IMR-90 (cell line): ENCODE measurements around the gene SNX15.

Experiments
- MAFK ChIP-seq: IDR thresholded peaks from 2 replicates; pipeline ENCODE4 v1.6.1; 2012; ENCODE audit warnings: low read depth, low read length, improper control_type of control experiment
- POLR2A ChIP-seq: IDR thresholded peaks from 2 replicates; pipeline ENCODE4 v1.6.1; 2012; ENCODE audit warnings: mild to moderate bottlenecking, low read depth, low read length
- USF2 ChIP-seq: fragments of 150-350 bp; IDR thresholded peaks from 2 replicates; pipeline ENCODE4 v1.6.1; 2017; ENCODE audit warnings: mild to moderate bottlenecking, antibody characterized with exemption, low read length, low read depth
- TF ChIP-seq, protein P1 (sequence below): conservative IDR thresholded peaks from 2 replicates; pipeline ENCODE4 v1.5.1; 2012; ENCODE audit warnings: mild to moderate bottlenecking, low read depth, low read length, improper control_type of control experiment

DNA sequence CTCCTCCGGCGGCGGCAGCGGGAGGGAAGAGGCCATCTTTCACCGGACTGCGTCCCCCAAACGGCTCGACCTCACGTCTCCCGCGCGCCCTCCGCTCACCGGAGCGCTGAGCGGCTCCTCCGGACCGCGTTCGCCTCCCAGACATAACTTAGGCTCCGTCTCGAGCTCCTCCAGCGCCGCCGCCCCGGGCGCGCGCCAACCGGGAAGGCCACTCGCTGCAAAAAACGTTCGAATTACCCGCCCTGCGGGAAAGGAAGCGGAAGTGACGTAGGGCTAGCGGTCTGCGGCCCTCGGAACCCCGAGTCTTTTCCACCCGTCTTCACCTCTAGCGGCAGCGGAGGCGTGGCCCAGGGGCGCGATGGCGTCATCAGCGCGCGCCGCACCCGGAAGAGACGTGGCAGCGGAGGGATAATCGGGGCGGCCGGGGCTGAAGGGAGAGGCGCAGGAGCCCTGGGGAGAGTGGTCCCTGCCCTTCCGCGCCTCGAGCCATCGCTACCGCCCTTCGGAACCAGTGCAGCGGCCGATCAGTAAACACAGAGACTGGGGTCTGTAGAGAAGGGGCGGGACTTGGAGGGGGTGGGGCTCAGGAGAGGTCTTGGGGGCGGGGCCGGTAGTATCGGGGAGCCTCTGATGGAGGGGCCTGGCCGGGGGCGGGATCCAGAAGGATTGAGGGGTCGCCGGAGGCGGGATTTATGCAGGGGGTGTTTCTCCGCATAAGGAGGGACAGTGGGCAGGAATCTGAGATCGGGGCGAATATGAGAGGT is 56.8 kb downstream of the SNX15 start, which contains the start of the genes CDCA5 and ZFPL1:
- TF ChIP-seq, protein P1, sequence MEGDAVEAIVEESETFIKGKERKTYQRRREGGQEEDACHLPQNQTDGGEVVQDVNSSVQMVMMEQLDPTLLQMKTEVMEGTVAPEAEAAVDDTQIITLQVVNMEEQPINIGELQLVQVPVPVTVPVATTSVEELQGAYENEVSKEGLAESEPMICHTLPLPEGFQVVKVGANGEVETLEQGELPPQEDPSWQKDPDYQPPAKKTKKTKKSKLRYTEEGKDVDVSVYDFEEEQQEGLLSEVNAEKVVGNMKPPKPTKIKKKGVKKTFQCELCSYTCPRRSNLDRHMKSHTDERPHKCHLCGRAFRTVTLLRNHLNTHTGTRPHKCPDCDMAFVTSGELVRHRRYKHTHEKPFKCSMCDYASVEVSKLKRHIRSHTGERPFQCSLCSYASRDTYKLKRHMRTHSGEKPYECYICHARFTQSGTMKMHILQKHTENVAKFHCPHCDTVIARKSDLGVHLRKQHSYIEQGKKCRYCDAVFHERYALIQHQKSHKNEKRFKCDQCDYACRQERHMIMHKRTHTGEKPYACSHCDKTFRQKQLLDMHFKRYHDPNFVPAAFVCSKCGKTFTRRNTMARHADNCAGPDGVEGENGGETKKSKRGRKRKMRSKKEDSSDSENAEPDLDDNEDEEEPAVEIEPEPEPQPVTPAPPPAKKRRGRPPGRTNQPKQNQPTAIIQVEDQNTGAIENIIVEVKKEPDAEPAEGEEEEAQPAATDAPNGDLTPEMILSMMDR = 0 out of 2 replicates have a peak, but pooled peaks have one; percentile 1
- TF ChIP-seq USF2 (peak; percentile 38; the same call in 1 of the 2 replicates), MAFK (no peak), POLR2A (peak; percentile 97)
